K562 (cell line): ENCODE data around the gene RPL28. TPM values are rescaled to one million over a fixed set of nuclear protein-coding genes. Genes with fewer than 3 reads are reported as not detected.
A peak's percentile ranks its signal among the peaks of the same experiment; 100 is the strongest.

Experiments used
- ATAC-seq: fragments of 200-7000 bp; cut with Tn5 transposase; 3 replicates; pipeline ENCODE4 v1.9.1; 2020; ENCODE audit warnings: moderate library complexity
- BruUV-seq: library from RNA; stranded (reverse); fragments of 400-500 nt; replicated peaks from 2 replicates; lab custom pipeline; 2021; lab: Mats Ljungman, UMichigan
- CTCF ChIA-PET: fragments of 300-600 bp; formaldehyde crosslinking; extraction: SDS; loops from one replicate; lab custom pipeline; 2021; ENCODE audit warnings: low intra/inter-chr PET ratio; lab: Yijun Ruan, JAX
- POLR2A ChIA-PET: fragments of 300-600, 350-650 bp; sonication (Branson Sonifier 250); formaldehyde crosslinking; extraction: SDS; loops from one replicate; lab custom pipeline; 2021; ENCODE audit warnings: antibody characterized with exemption, inconsistent platforms; lab: Yijun Ruan, JAX
- DNase-seq, 4 experiments: peaks; one replicate each; pipeline versions ENCODE4 v3.0.0 to v3.0.0-alpha.2; 2011 to 2018; ENCODE audit warnings: low spot score in 3 of 4, mixed read lengths in 3 of 4; ENCODE audit errors: extremely low read depth in 1 of 4
- FAIRE-seq: peaks from 2 replicates; lab custom pipeline; 2011; peaks lifted over from hg19 to GRCh38; lab: Jason Lieb, UNC
- H2AFZ ChIP-seq: 2 replicates; pipeline ENCODE4 v1.6.0; 2011; ENCODE audit warnings: low read depth, low read length, control low read depth, inconsistent platforms
- H3K27ac ChIP-seq: fragments of 200-600 bp; 3 replicates; pipeline ENCODE4 v1.8.0; 2011; ENCODE audit warnings: low read depth, mild to moderate bottlenecking, control low read depth, inconsistent platforms, low read length, moderate library complexity, mixed read lengths; ENCODE audit errors: extremely low read depth
- H3K27me3 ChIP-seq, 2 experiments: fragments of 300-600 bp in 1 of 2; 2 replicates in 1 of 2; 3 replicates in 1 of 2; pipeline versions ENCODE4 v1.6.0 to v1.8.0; 2011; ENCODE audit warnings: inconsistent platforms in 2 of 2, low read length in 2 of 2, mild to moderate bottlenecking in 1 of 2, mixed read lengths in 1 of 2, moderate library complexity in 1 of 2; ENCODE audit not compliant: control insufficient read depth in 2 of 2, insufficient read depth in 2 of 2
- H3K36me3 ChIP-seq: fragments of 300-600 bp; 3 replicates; pipeline ENCODE4 v1.8.0; 2011; ENCODE audit warnings: mild to moderate bottlenecking, low read length, inconsistent platforms; ENCODE audit not compliant: control insufficient read depth, insufficient read depth
- H3K4me1 ChIP-seq, 2 experiments: fragments of 200-600 bp in 1 of 2; replicated peaks in 1 of 2; 2 replicates in 1 of 2; 3 replicates in 1 of 2; pipeline versions ENCODE4 v1.5.1 to v1.8.0; 2011; ENCODE audit warnings: inconsistent platforms in 2 of 2, low read length in 2 of 2, mild to moderate bottlenecking in 1 of 2, mixed read lengths in 1 of 2, moderate library complexity in 1 of 2; ENCODE audit not compliant: control insufficient read depth in 2 of 2, insufficient read depth in 2 of 2
- H3K4me2 ChIP-seq: 2 replicates; pipeline ENCODE4 v1.6.1; 2011; ENCODE audit warnings: low read length, control low read depth, inconsistent platforms, mixed read lengths; ENCODE audit not compliant: insufficient read depth
- H3K4me3 ChIP-seq: fragments of 200-600 bp; sonication (generic), shearing (Covaris generic); 2 replicates; pipeline ENCODE4 v1.5.1; 2016; ENCODE audit warnings: control low read depth, inconsistent platforms
- H3K79me2 ChIP-seq: fragments of 200-600 bp; 3 replicates; pipeline ENCODE4 v1.8.0; 2011; ENCODE audit warnings: low read length, inconsistent platforms; ENCODE audit not compliant: control insufficient read depth, insufficient read depth
- H3K9ac ChIP-seq, 2 experiments: 2 replicates each; pipeline versions ENCODE4 v1.6.0 to v1.6.1; 2011; ENCODE audit warnings: low read depth in 2 of 2, low read length in 2 of 2, control low read depth in 1 of 2, inconsistent platforms in 1 of 2, mild to moderate bottlenecking in 1 of 2, mixed read lengths in 1 of 2; ENCODE audit not compliant: insufficient read depth in 1 of 2
- H3K9me1 ChIP-seq: one replicate; pipeline ENCODE4 v1.6.0; 2011; ENCODE audit warnings: inconsistent platforms, mild to moderate bottlenecking, low read length, moderate library complexity; ENCODE audit not compliant: control insufficient read depth, insufficient read depth
- H3K9me3 ChIP-seq: replicated peaks from 2 replicates; pipeline ENCODE4 v1.5.1; 2011; ENCODE audit warnings: low read depth, low read length, inconsistent platforms; ENCODE audit not compliant: control insufficient read depth, insufficient read depth
- H4K20me1 ChIP-seq: replicated peaks from 2 replicates; pipeline ENCODE4 v1.6.1; 2011; ENCODE audit warnings: low read length, inconsistent platforms, mixed read lengths; ENCODE audit not compliant: control insufficient read depth, insufficient read depth
- BCOR ChIP-seq: fragments of 450-650 bp; IDR thresholded peaks from 2 replicates; pipeline ENCODE4 v1.6.1; 2016
- E2F1 ChIP-seq: sonication (generic); formaldehyde crosslinking; IDR thresholded peaks from 2 replicates; pipeline ENCODE4 v1.8.1; 2023; ENCODE audit warnings: mild to moderate bottlenecking, missing genetic modification reagents, moderate library complexity
- E2F3 ChIP-seq: fragments of 250-450 bp; sonication (Bioruptor Pico); IDR thresholded peaks from 2 replicates; pipeline ENCODE4 v1.4.0; 2020; ENCODE audit warnings: mild to moderate bottlenecking
- ELF1 ChIP-seq: fragments of 200-800 bp; sonication (Bioruptor generic); IDR thresholded peaks from 2 replicates; pipeline ENCODE4 v1.6.1; 2016; ENCODE audit warnings: missing genetic modification characterization, missing compliant biosample characterization
- GTF2B ChIP-seq: IDR thresholded peaks from 2 replicates; pipeline ENCODE4 v1.6.1; 2011; ENCODE audit not compliant: insufficient read length; ENCODE audit errors: extremely low read depth
- IRF1 ChIP-seq: sonication (generic); formaldehyde crosslinking; IDR thresholded peaks from 2 replicates; pipeline ENCODE4 v1.8.0; 2022; ENCODE audit warnings: missing genetic modification reagents, mild to moderate bottlenecking, borderline replicate concordance
- JUN ChIP-seq, 2 experiments: sonication (generic) in 1 of 2; formaldehyde crosslinking in 1 of 2; IDR thresholded peaks; 2 replicates each; pipeline versions ENCODE4 v1.6.1 to v1.8.0; 2012 to 2022; ENCODE audit warnings: borderline replicate concordance in 2 of 2, mild to moderate bottlenecking in 2 of 2, improper control_type of control experiment in 1 of 2, low read depth in 1 of 2, low read length in 1 of 2, missing genetic modification reagents in 1 of 2
- LARP7 ChIP-seq: fragments of 450-650 bp; IDR thresholded peaks from 2 replicates; pipeline ENCODE4 v1.6.1; 2016
- NFATC3 ChIP-seq: fragments of 450-650 bp; IDR thresholded peaks from 2 replicates; pipeline ENCODE4 v1.6.1; 2017; ENCODE audit warnings: mild to moderate bottlenecking
- NR3C1 ChIP-seq: sonication (generic); formaldehyde crosslinking; IDR thresholded peaks from 2 replicates; pipeline ENCODE4 v1.8.1; 2022; ENCODE audit warnings: missing genetic modification reagents
- SP2 ChIP-seq: IDR thresholded peaks from 2 replicates; pipeline ENCODE4 v1.6.1; 2011; ENCODE audit warnings: mild to moderate bottlenecking, low read depth, low read length, moderate library complexity; ENCODE audit not compliant: poor library complexity, severe bottlenecking; ENCODE audit errors: extremely low read depth
- TAF1 ChIP-seq: IDR thresholded peaks from 2 replicates; pipeline ENCODE4 v1.6.1; 2011; ENCODE audit warnings: mild to moderate bottlenecking, low read length, moderate library complexity; ENCODE audit not compliant: insufficient read depth, control insufficient read depth, severe bottlenecking; ENCODE audit errors: extremely low read depth
- ZBTB43 ChIP-seq: sonication (generic); formaldehyde crosslinking; IDR thresholded peaks from 2 replicates; pipeline ENCODE4 v1.8.0; 2023; ENCODE audit warnings: mild to moderate bottlenecking, missing genetic modification reagents
- ZNF77 ChIP-seq: fragments of 250-450 bp; sonication (Bioruptor Pico); IDR thresholded peaks from 2 replicates; pipeline ENCODE4 v1.5.0; 2020
- WGBS: fragments of 100-300 bp; shearing (Covaris generic); methylation state at CpG from one replicate; pipeline ENCODE4 v1.1.6; 2016; ENCODE audit warnings: low coverage, mixed read lengths; ENCODE audit not compliant: insufficient coverage; ENCODE audit errors: missing lambda C conversion rate; 5-methylcytosine and 5-hydroxymethylcytosine counted together
- in situ Hi-C: fragments of 300-500 bp; cut with MboI; formaldehyde crosslinking; loops from 4 replicates; pipeline ENCODE4 v1.15.0; 2018; ENCODE audit warnings: inconsistent platforms, mixed read lengths
- intact Hi-C: fragments of 100-400 bp; cut with micrococcal nuclease; formaldehyde crosslinking; loops from 2 replicates; pipeline ENCODE4 v1.14.2; 2022
- polyA plus RNA-seq, 8 experiments: library from polyadenylated mRNA; depleted of rRNA in 4 of 8; stranded (reverse) in 5 of 8; unstranded in 3 of 8; fragments of >200 nt; fragmentation: Nextera tagmentation in 2 of 8; fragmentation: Illumina TruSeq in 1 of 8; extraction: Ambion mirVana in 2 of 8; extraction: Trizol in 1 of 8; gene quantifications; 2 replicates each; pipeline versions ENCODE4 v1.2.1 to v1.2.3, GENCODE V29; 2011 to 2014; ENCODE audit warnings: inconsistent platforms in 1 of 8, missing spikeins in 1 of 8
- total RNA-seq, 7 experiments: library from RNA; depleted of rRNA in 6 of 7; stranded (reverse); fragments of >200 nt in 6 of 7; fragmentation: Illumina TruSeq in 2 of 7; extraction: Trizol in 2 of 7; gene quantifications; 2 replicates each; pipeline versions ENCODE4 v1.2.1 to v1.2.3, GENCODE V29; 2011 to 2021; ENCODE audit warnings: low replicate concordance in 1 of 7

Gene RPL28
- total and polyA plus RNA-seq, 9 of the 15 experiments (the other 6 are each of a cell fraction or from before 2014, with no cell fraction given): 124 to 3,106 (median 622) TPM

GRCh38 chr19:55406826-55407549 lies 21.3 kb downstream of the RPL28 start:
- H4K20me1 ChIP-seq: peaks cover 29% of the 10 kb centered on the region
- H3K27me3 ChIP-seq: no peaks in the 10 kb centered on the region
- H3K9ac ChIP-seq: peak overlapping the region; percentile 95 to 99
- POLR2A ChIA-PET: interaction anchor here (0.6 to 6.6 kb wide), 44 partner anchors 10 to 766 kb away, joined by 3 to 195 read pairs (median 5); partner anchors contain the start of genes ISOC2, PPP1R12C, PPP6R1 and PTPRH
- peak overlapping the region; percentile 100 for H3K27ac ChIP-seq
- WGBS: 3% methylated on average over 33 of the region's 35 CpGs
- peaks cover 18% of the 10 kb centered on the region for H3K9me3 ChIP-seq
- H3K36me3 ChIP-seq: peaks cover 47% of the 10 kb centered on the region
- H3K4me3 ChIP-seq: peak overlapping the region; percentile 98
- peak; percentile 35 for ATAC-seq
- peaks cover 6% of the 10 kb centered on the region for H3K9me1 ChIP-seq
- peaks cover 19 to 45% of the 10 kb centered on the region in 2 experiments for H3K4me1 ChIP-seq
- FAIRE-seq: no peak
- peak; percentile 44 to 83 (median 63) for DNase-seq
- H3K79me2 ChIP-seq: peaks cover 49% of the 10 kb centered on the region
- no TSS peak for BruUV-seq
- intact Hi-C loops (no loop called here), in situ Hi-C loops (no loop called here)
- CTCF ChIA-PET: no interaction called here
- H3K4me2 ChIP-seq: peak overlapping the region; percentile 96
- no peak overlapping the region for H2AFZ ChIP-seq
- no peak for TF ChIP-seq JUN (IDR thresholded peaks at IDR 0.05; ENCODE audit: borderline replicate concordance, low read depth, low read length)
- no peak for TF ChIP-seq JUN (CRISPR knock-in tag; IDR thresholded peaks at IDR 0.05; ENCODE audit: borderline replicate concordance)
- no peak for TF ChIP-seq GTF2B
- no peak for TF ChIP-seq BCOR
- no peak for TF ChIP-seq ZNF77 (CRISPR knock-in tag)
- TF ChIP-seq LARP7: no peak
- no peak for TF ChIP-seq TAF1
- TF ChIP-seq IRF1 (CRISPR knock-in tag): no peak
- no peak for TF ChIP-seq SP2
- 0 out of 2 replicates have a peak, but pooled peaks have one; percentile 20 for TF ChIP-seq E2F1
- TF ChIP-seq NR3C1 (CRISPR knock-in tag): 0 out of 2 replicates have a peak, but pooled peaks have one; percentile 20
- TF ChIP-seq ELF1 (tag): no peak
- no peak for TF ChIP-seq ZBTB43 (CRISPR knock-in tag)
- TF ChIP-seq E2F3: 0 out of 2 replicates have a peak, but pooled peaks have one; percentile 43
- no peak for TF ChIP-seq NFATC3
